Measurements from ENCODE around the gene TMC2.

TMC2 gene

DNA sequence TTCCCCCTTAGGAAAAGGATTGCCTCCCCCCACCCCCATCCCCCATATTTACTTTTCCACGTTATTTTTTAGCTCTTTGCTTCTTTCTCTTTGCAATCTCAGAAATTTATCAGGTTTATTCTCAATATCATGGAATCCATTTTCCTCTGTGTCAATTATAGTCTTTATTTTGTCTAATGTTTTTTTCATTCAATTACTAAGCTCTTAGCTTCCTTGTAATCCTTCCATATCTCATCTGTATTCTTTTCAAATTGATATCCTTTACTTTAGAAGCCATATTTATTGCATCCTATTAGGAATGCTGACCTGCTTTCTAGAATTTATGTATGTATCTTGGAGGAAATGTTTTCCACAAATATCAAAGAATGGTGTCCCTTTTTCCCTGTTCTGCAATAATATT is 39.3 kb downstream of the TMC2 start:
- Histone ChIP-seq H3K27ac (ENCODE audit: low read depth, low read length) (no peak overlapping the region), H3K27me3 (ENCODE audit: low read length) (no peaks in the 10 kb centered on the region), H3K36me3 (ENCODE audit: low read length) (no peaks in the 10 kb centered on the region), H3K9ac (ENCODE audit: low read length) (no peak overlapping the region), H3K79me2 (ENCODE audit: insufficient read depth, low read length) (no peaks in the 10 kb centered on the region), H4K20me1 (ENCODE audit: low read depth, low read length) (no peaks in the 10 kb centered on the region), H3F3A (ENCODE audit: insufficient read depth) (no peaks in the 10 kb centered on the region), H3K4me3 (ENCODE audit: insufficient read depth, low read length, poor library complexity, severe bottlenecking) (no peak overlapping the region), H3K9me2 (replicated peaks; ENCODE audit: insufficient read depth, low read length) (no peaks in the 10 kb centered on the region), H3K9me3 (ENCODE audit: insufficient read depth, low read length) (no peaks in the 10 kb centered on the region), H3K4me2 (ENCODE audit: low read depth, low read length, poor library complexity, severe bottlenecking) (no peak overlapping the region), H2AFZ (ENCODE audit: low read depth, low read length, severe bottlenecking) (no peak overlapping the region)
- no peak for TF ChIP-seq EZH2phosphoT487 (conservative IDR thresholded peaks at IDR 0.05; ENCODE audit: low read length)
- TF ChIP-seq, protein P1, sequence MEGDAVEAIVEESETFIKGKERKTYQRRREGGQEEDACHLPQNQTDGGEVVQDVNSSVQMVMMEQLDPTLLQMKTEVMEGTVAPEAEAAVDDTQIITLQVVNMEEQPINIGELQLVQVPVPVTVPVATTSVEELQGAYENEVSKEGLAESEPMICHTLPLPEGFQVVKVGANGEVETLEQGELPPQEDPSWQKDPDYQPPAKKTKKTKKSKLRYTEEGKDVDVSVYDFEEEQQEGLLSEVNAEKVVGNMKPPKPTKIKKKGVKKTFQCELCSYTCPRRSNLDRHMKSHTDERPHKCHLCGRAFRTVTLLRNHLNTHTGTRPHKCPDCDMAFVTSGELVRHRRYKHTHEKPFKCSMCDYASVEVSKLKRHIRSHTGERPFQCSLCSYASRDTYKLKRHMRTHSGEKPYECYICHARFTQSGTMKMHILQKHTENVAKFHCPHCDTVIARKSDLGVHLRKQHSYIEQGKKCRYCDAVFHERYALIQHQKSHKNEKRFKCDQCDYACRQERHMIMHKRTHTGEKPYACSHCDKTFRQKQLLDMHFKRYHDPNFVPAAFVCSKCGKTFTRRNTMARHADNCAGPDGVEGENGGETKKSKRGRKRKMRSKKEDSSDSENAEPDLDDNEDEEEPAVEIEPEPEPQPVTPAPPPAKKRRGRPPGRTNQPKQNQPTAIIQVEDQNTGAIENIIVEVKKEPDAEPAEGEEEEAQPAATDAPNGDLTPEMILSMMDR (IDR thresholded peaks at IDR 0.05; ENCODE audit: insufficient read depth, low read length, poor library complexity, severe bottlenecking), result no peak

DNA sequence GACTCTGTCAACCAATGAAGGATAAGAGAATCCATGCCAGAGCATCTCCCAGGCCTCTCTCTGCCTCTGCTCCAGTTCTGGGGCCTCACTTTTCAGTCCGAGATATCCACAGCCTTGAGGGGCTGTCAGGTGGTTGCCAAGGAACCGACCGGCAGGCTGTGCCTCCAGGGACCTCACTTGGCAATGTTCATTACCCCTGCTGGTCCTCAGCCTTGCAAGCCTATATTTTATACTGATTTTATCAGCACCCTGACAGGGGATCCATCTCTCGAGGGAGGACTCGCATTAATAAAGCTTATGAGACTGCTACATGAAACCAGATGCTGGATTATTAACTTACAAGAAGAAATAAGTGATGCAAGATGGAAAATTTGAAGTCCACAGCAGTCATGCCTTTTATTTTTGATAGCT is 39.9 kb downstream of the TMC2 start:
- TF ChIP-seq, protein P1 (IDR thresholded peaks at IDR 0.05; ENCODE audit: insufficient read depth, low read length, poor library complexity, severe bottlenecking), result no peak
- TF ChIP-seq EZH2phosphoT487 (conservative IDR thresholded peaks at IDR 0.05; ENCODE audit: low read length), result no peak
- no peak overlapping the region for H3K4me2 ChIP-seq (ENCODE audit: low read depth, low read length, poor library complexity, severe bottlenecking)

DNA sequence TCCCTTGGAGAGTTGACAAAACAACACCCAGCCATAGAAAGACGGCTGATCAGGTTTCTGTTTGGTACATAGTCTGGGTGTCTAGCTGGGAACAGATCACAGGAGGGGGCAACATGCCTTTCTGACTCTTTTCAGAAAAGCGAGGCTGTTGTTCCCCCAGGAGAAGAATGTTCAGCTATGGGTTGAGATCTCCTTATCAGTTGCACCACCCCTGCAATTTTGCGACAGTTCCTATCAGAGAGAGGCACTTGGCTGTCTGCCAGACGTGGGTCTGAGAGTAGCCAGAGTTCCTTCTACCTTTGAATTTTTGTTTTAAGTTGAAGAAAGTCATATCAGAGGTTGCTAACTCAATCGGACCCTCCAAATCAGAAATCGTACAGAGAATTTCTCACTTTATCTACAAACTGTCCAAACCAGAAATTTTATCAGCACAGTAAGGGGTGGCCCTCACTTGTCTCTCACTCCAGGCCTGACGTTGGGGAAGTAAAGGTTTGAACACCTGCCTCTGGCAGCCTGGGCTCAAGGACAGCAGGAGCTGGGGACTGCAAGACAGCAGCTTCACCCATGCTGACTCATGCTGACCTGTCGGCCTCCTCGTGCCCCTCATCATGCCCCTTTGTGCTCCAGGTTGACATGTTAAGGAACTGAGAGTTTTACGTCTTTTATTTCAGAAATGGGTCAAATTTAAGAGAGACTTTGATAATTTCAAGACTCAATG is 42.3 kb downstream of the TMC2 start:
- Histone ChIP-seq H3K79me2 (ENCODE audit: insufficient read depth, low read length) (no peaks in the 10 kb centered on the region), H3F3A (ENCODE audit: insufficient read depth) (no peaks in the 10 kb centered on the region), H3K4me3 (ENCODE audit: insufficient read depth, low read length, poor library complexity, severe bottlenecking) (no peak overlapping the region), H2AFZ (ENCODE audit: low read depth, low read length, severe bottlenecking) (no peak overlapping the region), H3K36me3 (ENCODE audit: low read length) (no peaks in the 10 kb centered on the region), H3K27me3 (ENCODE audit: low read length) (no peaks in the 10 kb centered on the region), H3K9ac (ENCODE audit: low read length) (no peak overlapping the region), H3K27ac (ENCODE audit: low read depth, low read length) (no peak overlapping the region), H3K9me3 (ENCODE audit: insufficient read depth, low read length) (no peaks in the 10 kb centered on the region), H4K20me1 (ENCODE audit: low read depth, low read length) (no peaks in the 10 kb centered on the region), H3K9me2 (replicated peaks; ENCODE audit: insufficient read depth, low read length) (no peaks in the 10 kb centered on the region), H3K4me2 (ENCODE audit: low read depth, low read length, poor library complexity, severe bottlenecking) (no peak overlapping the region)
- TF ChIP-seq EZH2phosphoT487 (conservative IDR thresholded peaks at IDR 0.05; ENCODE audit: low read length), result no peak
- TF ChIP-seq, protein P1 (IDR thresholded peaks at IDR 0.05; ENCODE audit: insufficient read depth, low read length, poor library complexity, severe bottlenecking), result no peak

More for the DNA sequence above, 39.9 kb downstream of the TMC2 start:
- H3K27me3 ChIP-seq (ENCODE audit: low read length), result no peaks in the 10 kb centered on the region
- no peak overlapping the region for H2AFZ ChIP-seq (ENCODE audit: low read depth, low read length, severe bottlenecking)
- H3K79me2 ChIP-seq (ENCODE audit: insufficient read depth, low read length), result no peaks in the 10 kb centered on the region
- no peaks in the 10 kb centered on the region for H3K9me2 ChIP-seq (replicated peaks; ENCODE audit: insufficient read depth, low read length)
- H3K9ac ChIP-seq (ENCODE audit: low read length), result no peak overlapping the region
- H3K27ac ChIP-seq (ENCODE audit: low read depth, low read length), result no peak overlapping the region
- H3K9me3 ChIP-seq (ENCODE audit: insufficient read depth, low read length), result no peaks in the 10 kb centered on the region
- H3K36me3 ChIP-seq (ENCODE audit: low read length), result no peaks in the 10 kb centered on the region
- no peak overlapping the region for H3K4me3 ChIP-seq (ENCODE audit: insufficient read depth, low read length, poor library complexity, severe bottlenecking)
- no peaks in the 10 kb centered on the region for H4K20me1 ChIP-seq (ENCODE audit: low read depth, low read length)
- H3F3A ChIP-seq (ENCODE audit: insufficient read depth), result no peaks in the 10 kb centered on the region
